Sciatic nerve (tissue), 2 donors: ENCODE measurements around the gene ITIH5. TPM values are rescaled to one million over a fixed set of nuclear protein-coding genes. Genes with fewer than 3 reads are reported as not detected.

Experiments
- ATAC-seq: fragments of 200-7000 bp; cut with Tn5 transposase; one replicate; pipeline ENCODE4 v1.9.1; 2020; ENCODE audit warnings: mild to moderate bottlenecking, moderate library complexity
- DNase-seq: peaks from one replicate; pipeline ENCODE4 v3.0.0-alpha.2; 2020; ENCODE audit warnings: low spot score
- intact Hi-C: fragments of 100-400 bp; cut with DNase I; formaldehyde crosslinking; loops from one replicate; pipeline ENCODE4 v1.14.2; 2022
- total RNA-seq: library from RNA; stranded (reverse); fragmentation: NEBNext Ultra II Directional; extraction: Animal tissue kit (Norgen Biotek cat#: 25700); gene quantifications from one replicate; pipeline ENCODE4 v1.2.1, GENCODE V29; 2021
- donor health status: DM: no; HTN: no; CAD: no.
- donor health status: DM: no; HTN: no; CAD: no.

Gene ITIH5
- total RNA-seq, 1 donor from 2014 or later, result 34.9 TPM

GRCh38 chr10:7538970-7539654, 127.7 kb downstream of the ITIH5 start:
- ATAC-seq (no peak), DNase-seq (no peak)
- intact Hi-C loops, result no loop called here

DNA sequence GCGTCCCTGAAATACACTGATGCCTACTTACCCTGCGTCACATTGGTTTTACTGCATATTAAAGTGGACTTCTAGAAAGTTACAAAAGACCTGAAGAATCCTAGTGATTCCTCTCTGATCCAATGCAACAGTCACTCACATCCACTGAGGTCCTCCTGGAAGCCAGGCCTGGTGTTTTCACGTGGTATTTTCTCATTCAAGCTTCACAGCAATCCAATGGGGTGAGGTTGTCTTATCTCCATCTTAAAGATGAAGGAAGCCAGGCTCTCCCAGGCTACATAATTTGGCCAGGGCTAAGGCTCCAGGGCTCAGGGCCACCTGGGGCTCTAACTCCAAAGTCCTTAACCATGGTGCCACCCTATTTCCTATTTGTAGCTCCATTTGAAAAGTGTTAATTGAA, 129.6 kb downstream of the ITIH5 start:
- ATAC-seq (no peak), DNase-seq (no peak)
- intact Hi-C loops, result no loop called here

- ATAC-seq (no peak), DNase-seq (no peak)
- intact Hi-C loops, result no loop called here
These were observed 132.3 kb downstream of the ITIH5 start for GRCh38 chr10:7534480-7534852.

GRCh38 chr10:7533657-7534479, 132.9 kb downstream of the ITIH5 start:
- intact Hi-C loops, result no loop called here
- DNase-seq (no peak), ATAC-seq (no peak)

- no peak for DNase-seq
- no peak for ATAC-seq
- intact Hi-C loops, result no loop called here
These were observed 133.9 kb downstream of the ITIH5 start for GRCh38 chr10:7532723-7533498.

DNA sequence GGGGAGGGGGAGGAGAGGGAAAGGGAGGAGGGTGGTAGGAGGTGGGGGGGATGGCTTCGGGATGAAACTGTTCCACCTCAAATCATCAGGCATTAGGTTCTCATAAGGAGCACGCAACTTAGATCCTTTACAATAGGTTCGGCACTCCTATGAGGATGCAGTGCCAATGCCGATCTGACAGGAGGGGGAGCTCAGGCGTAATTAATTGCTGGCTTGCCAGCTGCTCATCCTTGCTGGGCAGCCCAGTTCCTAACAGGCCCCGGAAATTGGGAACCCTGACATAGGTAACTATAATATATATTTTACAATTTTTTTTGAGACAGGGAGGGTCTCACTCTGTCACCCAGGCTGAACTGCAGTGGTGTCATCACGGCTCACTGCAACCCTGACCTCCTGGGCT, 137.1 kb downstream of the ITIH5 start:
- intact Hi-C loops, result loop anchor here (10.0 kb wide), 1 partner anchor 1775 kb away; no protein-coding TSS in a partner anchor
- DNase-seq, result no peak
- no peak for ATAC-seq

DNA sequence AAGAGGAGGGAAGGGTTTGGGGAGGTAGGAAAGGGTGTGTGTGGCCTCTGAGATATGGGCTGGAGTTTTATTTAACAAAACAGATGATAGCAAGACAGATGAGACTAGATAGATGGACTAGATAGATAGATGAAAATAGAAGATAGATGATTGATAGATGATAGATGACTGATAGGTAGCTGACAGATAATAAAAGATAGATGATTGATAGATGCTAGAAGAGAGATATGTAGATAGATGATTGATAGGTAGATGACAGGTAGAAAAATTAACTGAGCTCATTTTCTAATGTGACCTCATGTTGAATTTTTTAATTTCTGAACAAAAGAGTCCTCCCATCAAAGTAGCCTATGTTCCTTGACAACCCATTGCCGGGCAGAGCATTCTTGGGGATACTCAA, 139.3 kb downstream of the ITIH5 start:
- ATAC-seq, result no peak
- DNase-seq, result no peak
- intact Hi-C loops, result loop anchor here (1.0 to 10.0 kb wide), 2 partner anchors 152 to 1777 kb away; no protein-coding TSS in a partner anchor

DNA sequence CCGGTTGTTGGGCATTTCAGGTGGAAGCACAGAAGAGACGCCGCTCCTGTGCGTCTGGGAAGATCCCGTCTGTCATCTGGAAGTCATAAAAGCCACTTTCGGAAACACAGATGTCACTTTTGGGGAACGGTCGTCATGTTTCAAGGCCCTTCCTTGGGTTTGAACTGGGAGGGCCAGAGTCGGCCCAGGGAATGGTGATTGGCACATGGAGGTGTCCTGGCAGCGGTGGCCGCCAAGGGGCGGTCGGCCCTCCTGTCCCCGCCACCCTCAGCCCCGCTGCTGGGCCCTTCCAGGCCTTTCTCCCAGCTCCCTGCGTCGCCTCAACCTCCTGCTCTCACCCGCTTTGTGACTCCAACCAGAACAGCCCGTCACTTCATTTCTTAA, 140.8 kb downstream of the ITIH5 start:
- no peak for DNase-seq
- intact Hi-C loops, result loop anchor here (10.0 kb wide), 1 partner anchor 1779 kb away; no protein-coding TSS in a partner anchor
- no peak for ATAC-seq

- intact Hi-C loops, result loop anchor here (10.0 kb wide), 1 partner anchor 1779 kb away; no protein-coding TSS in a partner anchor
- DNase-seq (peak; percentile 75), ATAC-seq (peak; percentile 87)
These were observed 141.3 kb downstream of the ITIH5 start for GRCh38 chr10:7525314-7526016.

GRCh38 chr10:7523656-7524055, 143.1 kb downstream of the ITIH5 start:
- DNase-seq, result no peak
- no peak for ATAC-seq
- intact Hi-C loops, result loop anchor here (10.0 kb wide), 1 partner anchor 1781 kb away; no protein-coding TSS in a partner anchor

GRCh38 chr10:7520507-7521485, 146.0 kb downstream of the ITIH5 start:
- intact Hi-C loops, result loop anchor here (10.0 kb wide), 1 partner anchor 1784 kb away; no protein-coding TSS in a partner anchor
- no peak for ATAC-seq
- DNase-seq, result no peak

DNA sequence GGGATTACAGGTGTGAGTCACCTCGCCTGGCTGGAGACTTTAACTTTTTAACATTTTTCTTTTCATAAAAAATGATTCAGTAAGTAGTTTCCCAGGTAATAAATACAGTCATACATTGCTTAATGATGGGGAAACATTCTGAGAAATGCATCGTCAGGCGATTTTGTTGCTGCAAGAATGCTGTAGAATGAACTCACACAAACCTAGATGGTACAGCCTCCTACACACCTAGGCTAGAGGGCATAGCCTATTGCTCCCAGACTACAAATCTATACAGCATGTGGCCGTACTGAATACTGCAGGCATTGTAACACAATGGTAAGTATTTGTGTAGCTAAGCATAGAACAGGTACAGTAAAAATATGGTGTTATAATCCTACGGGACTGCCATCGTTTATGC, 147.4 kb downstream of the ITIH5 start:
- intact Hi-C loops, result no loop called here
- no peak for ATAC-seq

DNA sequence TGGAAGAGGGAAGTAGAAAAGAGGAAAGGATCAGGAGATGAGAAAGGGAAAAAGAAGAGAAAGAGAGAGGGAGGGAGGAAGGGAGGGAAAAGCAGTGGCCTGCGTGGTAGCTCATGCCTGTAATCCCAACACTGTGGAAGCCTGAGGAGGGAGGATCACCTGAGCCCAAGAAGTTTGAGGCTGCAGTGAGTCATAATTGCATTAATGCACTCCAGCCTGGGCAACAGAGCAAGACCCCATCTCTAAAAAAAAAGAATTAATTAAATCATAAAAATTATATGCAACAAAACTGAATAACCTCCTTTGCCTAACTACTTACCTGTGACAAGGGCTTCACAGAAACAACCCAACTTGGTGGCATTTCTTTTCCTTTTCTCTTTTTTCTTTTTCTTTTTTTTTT, 148.1 kb downstream of the ITIH5 start:
- ATAC-seq, result no peak
- intact Hi-C loops, result no loop called here
- no peak for DNase-seq

More for the DNA sequence above, 147.4 kb downstream of the ITIH5 start:
- no peak for DNase-seq

- ATAC-seq, result no peak
- intact Hi-C loops, result no loop called here
These were observed 151.3 kb downstream of the ITIH5 start for GRCh38 chr10:7515439-7515838.

GRCh38 chr10:7513936-7514335, 152.8 kb downstream of the ITIH5 start:
- DNase-seq (no peak), ATAC-seq (no peak)
- intact Hi-C loops, result no loop called here

More at GRCh38 chr10:7515439-7515838, 151.3 kb downstream of the ITIH5 start:
- DNase-seq, result no peak

DNA sequence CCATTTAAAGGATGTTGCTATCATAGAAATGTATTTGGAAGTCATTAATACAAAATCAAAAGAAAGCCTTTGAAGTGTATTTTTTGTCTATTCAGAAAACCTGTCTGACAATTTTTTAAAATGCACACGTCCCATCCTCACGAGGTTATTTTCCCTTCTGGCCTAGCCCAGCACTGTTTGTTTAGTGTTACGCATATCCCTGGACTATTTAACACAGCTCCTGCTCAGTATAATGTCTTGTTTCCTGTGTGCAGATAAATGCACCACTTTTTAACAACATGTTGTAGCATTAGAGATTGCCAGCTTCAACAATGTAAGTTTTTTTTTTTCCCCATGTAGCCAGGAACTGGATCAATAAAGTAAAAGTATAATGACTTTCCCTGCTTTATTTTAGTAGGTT, 153.3 kb downstream of the ITIH5 start:
- intact Hi-C loops, result no loop called here
- DNase-seq (no peak), ATAC-seq (no peak)

- intact Hi-C loops, result no loop called here
- no peak for DNase-seq
- ATAC-seq, result no peak
These were observed 154.3 kb downstream of the ITIH5 start for GRCh38 chr10:7512487-7512886.

GRCh38 chr10:7511612-7512011, 155.2 kb downstream of the ITIH5 start:
- DNase-seq (no peak), ATAC-seq (no peak)
- intact Hi-C loops, result no loop called here
